HS-27A (cell line): Measurements from ENCODE around the gene NANS.
"Not testable (repeated sequence)": the region's sequence is repeated elsewhere in the genome, so short reads cannot be mapped to it uniquely, and the experiment has no call there.

Source experiments
- DNase-seq: peaks from one replicate; pipeline ENCODE4 v3.0.0-alpha.2; 2012; ENCODE audit warnings: low read depth, missing footprints

Gene NANS

DNA sequence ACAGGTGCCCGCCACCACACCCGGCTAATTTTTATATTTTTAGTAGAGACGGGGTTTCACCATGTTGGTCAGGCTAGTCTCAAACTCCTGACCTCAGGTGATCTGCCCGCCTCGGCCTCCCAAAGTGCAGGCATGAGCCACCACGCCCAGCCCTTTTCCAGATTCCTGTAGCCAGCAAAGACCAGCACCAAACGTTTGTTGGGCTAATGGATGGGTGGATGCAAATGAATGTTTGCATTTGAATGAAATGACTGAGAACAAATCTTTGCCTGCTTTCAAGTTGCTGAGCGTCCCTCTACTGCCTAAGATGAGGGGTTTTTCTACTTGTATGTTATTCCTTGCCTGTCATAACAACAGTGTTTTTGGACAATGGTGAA lies 20.0 kb downstream of the NANS start:
- DNase-seq, result not testable (repeated sequence)

DNA sequence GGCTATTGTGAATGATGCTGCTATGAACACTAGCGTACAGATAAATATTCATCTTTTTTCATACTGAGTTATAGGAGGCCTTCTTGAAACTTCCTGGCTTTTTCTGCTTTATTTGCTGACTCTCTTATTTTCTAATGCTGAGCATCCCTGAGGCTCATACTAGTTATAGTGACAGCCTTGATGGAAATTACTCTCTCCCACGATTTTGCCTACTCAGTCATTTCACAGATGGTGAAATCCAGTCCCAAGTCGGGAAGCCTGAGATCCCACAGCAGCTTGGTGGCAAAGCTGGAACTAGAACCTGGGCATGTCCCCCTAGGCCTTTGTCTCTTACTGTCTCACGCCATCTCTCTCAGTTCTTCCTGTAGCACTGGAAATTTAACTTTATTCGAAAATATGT lies 22.4 kb downstream of the NANS start:
- DNase-seq, result no peak

- DNase-seq, result no peak
These were observed 23.8 kb downstream of the NANS start for GRCh38 chr9:98080326-98080725.

DNA sequence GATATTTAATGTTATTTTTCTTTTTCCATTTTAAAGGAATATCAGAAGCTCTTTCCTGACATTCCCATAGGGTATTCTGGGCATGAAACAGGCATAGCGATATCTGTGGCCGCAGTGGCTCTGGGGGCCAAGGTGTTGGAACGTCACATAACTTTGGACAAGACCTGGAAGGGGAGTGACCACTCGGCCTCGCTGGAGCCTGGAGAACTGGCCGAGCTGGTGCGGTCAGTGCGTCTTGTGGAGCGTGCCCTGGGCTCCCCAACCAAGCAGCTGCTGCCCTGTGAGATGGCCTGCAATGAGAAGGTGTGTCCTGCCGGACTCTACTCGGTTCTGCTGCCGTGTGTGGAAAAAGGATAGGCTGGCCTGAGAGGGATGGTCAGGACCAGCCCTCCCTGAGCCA lies 24.2 kb downstream of the NANS start:
- DNase-seq, result no peak

DNA sequence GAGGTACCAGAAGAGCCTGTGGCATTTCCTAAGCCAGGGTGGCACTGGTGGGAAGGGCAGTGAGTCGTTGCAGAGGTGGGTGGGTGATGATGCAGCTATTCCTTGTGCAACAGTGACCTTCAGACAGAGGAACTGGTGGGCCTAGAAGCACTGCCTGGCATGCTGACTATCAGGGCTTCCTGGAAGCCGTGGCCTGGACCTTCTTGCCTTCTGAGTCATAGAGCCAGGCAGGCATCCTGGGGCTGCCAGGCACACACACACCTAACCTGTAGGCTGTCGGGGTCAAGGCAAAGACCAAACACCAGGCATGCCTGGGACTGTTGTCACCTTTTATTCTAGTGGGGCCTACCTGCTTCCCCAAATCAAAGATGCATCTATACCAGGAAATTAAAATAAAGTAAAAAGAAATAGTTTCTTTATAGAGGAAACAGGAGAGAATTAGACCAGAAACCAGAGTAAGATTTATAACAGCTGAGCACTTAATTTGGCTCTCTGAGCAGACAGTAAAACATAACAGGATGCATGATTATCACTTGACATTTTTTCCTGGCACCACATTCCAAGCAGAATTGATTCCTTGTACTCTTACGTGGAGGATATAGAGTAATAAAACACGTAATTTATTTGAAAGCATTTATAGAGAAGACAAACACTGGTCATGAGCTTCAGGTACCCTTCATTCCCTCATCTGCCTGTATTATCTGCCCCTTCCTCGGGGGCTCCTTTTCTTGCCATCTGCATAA lies 25.1 kb downstream of the NANS start:
- DNase-seq, result no peak

- DNase-seq, result no peak
These were observed 26.5 kb downstream of the NANS start for GRCh38 chr9:98083061-98083501.

DNA sequence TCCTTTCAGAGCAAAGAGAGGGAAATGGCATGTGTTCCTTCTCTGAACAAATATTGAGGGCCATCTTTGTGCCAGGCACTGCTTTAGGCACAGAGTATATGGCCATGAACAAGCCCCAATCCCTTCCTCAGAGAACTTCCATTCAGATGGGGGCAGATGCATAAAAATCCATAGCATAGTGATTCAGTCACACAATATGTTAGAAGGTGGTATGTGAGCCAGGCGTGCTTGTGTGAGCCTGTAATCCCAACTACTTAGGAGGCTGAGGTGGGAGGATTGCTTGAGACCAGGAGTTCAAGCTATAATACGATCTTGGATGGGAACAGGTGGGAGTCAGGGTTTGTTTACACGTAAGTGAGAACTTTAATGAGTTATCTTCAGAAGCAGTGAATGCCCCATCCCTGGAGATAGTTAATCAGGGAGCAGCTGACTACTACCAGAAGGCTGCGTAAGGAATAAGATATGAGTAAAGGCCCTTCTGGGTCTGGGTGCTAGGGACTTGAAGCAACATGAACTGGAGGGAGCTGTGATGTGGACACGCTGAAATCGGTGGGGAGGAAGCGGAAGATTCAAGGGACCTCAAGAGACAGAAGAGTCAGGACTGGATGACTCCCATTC lies 27.1 kb downstream of the NANS start:
- no peak for DNase-seq

DNA sequence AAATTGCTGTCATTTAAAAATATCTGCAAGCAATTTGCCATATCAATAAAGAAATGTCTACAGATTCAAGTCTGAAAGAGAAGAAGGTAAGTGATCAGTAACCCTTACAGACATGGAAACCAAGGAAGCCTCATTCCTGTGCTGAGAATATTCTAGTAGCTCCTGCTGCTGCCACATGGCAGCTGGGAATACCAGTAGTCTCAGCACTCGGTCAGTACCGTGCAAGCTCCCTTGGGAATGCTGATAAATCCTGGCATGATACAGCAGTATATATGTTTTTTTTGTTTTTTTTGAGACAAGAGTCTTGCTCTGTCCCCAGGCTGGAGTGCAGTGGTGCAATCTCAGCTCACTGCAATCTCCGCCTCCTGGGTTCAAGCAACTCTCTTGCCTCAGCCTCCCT lies 27.9 kb downstream of the NANS start:
- no peak for DNase-seq

DNA sequence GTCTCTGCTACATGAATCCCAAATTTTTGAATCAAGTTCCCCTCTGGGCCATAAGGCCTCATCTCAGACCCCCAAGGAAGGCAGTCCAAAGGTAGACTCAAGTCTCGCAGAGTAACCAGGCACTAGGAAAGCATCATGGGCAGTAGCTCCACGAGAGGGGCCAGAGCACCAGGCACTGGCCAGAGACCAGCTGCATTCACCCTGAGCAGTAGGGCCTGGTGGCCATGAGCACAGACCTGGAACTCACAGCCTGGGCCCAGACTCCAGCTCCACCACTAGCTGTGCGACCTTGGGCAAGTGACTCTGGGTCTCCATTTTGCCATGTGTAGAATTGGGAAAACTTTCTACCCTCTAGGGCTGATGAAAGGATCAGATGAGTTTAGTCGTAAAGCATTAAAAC lies 28.5 kb downstream of the NANS start:
- no peak for DNase-seq

GRCh38 chr9:98085944-98086343 lies 29.4 kb downstream of the NANS start:
- DNase-seq, result no peak

- no peak for DNase-seq
These were observed 29.9 kb downstream of the NANS start for GRCh38 chr9:98086461-98086860.

- DNase-seq, result no peak
These were observed 31.2 kb downstream of the NANS start for GRCh38 chr9:98087420-98088354.

DNA sequence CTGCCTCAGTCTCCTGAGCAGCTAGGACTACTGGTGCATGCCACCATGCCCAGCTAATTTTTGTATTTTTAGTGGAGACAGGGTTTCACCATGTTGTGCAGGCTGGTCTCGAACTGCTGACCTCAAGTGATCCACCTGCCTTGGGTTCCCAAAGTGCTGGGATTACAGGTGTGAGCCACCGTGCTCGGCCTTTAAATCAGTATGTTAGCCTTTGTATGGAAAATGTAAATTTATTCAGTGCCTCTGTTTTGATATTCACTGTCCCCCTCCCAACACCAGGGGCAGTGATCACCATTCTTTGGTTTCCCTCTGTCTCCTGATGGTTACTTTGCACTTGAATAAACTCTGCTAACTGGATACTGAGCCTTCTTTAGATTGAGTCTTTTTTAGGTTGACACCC lies 34.1 kb downstream of the NANS start:
- DNase-seq, result not testable (repeated sequence)

GRCh38 chr9:98091735-98092612 lies 35.4 kb downstream of the NANS start:
- DNase-seq, result no peak

DNA sequence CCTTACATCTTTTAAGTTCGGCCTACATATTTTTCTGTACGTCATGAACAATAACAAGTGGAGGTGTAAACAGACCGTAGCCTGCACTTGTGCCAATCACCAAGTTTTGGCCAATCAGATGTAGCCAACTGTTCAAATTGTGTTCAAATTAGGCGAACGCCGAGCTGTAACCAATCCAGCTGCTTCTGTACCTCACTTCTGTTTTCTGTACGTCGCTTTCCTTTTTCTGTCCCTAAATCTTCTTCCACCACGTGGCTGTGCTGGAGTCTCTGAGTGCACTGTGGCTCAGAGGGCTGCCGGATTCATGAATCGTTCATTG lies 36.0 kb downstream of the NANS start:
- no peak for DNase-seq

DNA sequence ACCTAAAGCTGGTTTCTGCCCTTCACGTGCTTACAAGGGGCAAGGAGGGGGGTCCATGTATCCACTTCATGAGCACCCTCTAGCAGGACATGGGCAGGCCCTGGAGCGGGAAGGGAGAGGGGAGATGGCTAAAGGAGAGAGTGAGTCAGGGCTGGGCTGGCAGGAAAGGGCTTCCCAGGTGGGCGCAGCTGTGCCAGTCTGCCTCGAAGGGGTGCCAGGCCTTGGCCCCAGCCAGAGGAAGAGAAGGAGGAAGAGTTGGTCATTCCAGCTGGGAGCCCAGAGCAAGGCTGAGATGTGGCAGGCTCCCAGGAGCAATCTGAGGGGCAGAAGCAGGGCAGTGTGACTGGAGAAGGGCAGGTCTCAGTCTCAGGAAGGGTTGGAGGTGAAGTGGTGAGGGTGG lies 37.8 kb downstream of the NANS start:
- no peak for DNase-seq

DNA sequence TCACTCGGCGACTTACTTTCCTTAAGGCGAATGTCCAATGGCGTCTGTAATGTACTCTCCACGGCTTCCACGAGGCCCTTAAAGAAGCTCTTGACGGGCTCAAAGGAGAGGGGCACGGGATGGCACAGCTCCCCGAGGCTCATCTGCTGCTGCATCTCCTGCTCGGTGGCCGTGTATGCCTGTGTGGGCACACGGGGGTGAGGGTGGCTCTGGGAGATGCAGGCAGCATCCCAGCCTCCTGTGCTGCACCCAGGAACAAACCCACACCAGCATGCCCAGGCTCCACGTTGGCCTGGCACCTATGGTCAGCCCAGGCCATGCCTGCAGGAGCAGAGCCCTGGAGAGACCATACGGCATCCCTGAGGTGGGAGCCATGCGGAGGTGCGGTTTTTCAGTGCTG lies 38.3 kb downstream of the NANS start:
- DNase-seq, result no peak

DNA sequence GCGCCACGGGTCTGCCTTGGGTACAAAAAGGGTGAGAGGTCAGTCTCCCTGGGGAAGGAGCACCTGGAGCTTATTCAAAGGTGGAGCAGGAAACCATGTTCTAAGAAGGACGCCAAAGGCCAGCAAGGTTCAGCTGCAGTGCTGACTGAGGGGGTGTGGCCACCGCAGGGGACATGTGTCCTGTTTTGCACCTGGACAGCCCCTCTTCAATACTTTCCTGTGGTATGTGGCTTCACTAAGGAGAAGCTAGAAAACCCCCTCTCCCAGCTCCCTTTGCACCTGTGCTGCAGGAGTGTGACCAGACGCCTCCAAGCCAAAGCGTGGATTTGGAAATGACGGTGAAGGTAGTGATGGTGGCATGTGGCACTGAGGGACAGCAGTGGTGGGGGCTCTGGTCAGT lies 38.9 kb downstream of the NANS start:
- DNase-seq, result no peak

- no peak for DNase-seq
These were observed 39.6 kb downstream of the NANS start for GRCh38 chr9:98096091-98096490.

DNA sequence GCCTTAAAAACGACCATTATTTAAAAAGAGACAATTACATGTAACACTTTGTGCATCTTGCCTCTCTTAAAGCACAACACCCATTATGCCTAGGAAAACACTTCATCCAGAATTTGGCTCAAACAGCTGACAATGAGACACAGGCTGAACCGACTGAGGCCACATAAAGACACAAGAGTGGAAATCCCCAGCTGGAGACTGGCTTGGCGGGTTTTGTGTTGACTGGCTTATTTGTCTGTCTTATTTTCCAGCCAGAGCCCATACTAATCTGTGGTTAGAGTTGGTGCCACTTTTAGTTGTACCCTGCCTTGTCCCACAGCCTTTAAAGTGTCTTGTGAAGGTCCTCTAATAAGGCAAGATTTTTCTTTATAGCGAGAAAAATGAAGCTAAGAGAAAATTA lies 41.3 kb downstream of the NANS start:
- DNase-seq, result no peak

DNA sequence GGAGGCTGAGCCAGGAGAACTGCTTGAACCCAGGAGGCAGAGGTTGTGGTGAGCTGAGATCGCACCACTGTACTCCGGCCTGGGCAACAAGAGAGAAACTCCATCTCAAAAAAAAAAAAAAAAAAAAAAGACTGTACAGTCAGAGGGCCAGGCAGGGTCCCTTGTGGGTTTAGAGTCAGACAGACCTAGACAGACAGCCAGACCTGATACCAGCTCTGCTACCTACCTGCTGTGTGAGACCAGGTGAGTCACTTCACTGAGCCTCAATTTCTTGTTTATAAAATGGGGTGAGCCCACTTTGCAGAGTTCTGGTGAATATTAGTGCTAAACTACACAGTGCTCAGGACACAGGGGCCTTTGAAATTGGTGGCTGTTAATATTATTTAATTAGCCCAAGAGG lies 42.8 kb downstream of the NANS start:
- no peak for DNase-seq

GRCh38 chr9:98099898-98100297 lies 43.4 kb downstream of the NANS start:
- no peak for DNase-seq
